Activated naive CD4-positive, alpha-beta T cell (primary cell): ENCODE data around the gene FANCI.
"Not testable (repeated sequence)": the region's sequence is repeated elsewhere in the genome, so short reads cannot be mapped to it uniquely, and the experiment has no call there.

Source experiments
- DNase-seq, 4 experiments: peaks; one replicate each; lab custom pipeline; 2025; lab: John Stamatoyannopoulos, UW

FANCI gene

DNA sequence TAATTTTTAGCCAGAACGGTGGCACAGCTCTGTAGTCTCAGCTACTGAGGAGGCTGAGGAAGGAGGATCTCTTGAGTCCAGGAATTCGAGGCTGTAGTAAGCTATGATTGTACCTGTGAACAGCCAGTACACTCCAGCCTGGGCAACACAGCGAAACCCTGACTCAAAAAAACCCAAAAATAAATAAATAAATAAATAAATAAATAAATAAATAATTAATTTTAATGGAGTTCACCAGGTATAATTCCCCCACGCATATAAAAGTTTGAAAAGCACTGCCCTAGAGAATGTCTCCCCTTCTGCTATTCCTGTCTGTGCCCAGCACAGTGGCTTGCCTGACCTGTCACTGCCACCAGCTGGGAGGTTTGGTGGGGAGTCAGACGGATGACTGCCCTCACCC is 18.2 kb upstream of the FANCI start:
- DNase-seq, result no peak

DNA sequence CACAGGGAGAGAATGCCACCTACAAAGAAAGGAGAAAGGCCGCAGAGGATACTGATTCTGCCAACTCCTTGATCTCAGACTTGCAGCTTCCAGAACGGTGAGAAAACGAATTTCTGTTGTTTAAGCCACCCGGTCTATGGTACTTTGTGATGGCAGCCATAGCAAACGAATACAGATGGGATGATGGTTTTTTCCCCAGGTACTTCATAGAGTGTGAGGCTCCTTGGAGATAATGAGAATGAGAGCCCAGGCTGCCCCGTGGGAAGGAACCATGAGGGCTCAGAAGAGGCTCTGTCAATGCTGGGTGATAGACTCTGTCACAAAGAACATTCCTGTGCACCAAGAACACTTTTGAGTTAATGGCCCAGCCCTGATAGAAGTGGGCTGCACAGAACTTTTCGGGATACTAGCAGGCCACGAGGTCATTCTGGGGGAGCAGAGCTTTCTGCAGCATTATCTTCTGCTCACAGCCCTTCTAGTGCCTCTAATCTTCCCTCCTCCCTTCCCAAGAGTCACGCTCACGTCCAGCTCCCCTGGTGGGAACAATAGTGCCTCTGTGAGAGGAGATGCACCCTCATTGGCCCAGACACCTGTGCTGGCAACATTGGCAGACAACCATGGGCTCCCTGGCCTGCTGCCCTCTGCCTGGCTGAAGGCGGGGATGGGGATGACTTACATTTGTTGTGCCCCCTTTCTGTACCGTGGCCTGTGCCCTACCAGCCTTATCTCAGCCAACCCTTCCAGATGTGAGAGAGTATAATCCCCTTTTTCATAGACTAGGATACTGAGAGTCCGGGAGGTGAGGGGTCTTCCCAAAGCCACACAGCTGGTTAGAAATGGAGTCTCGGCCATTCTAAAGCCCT is 17.2 kb upstream of the FANCI start:
- DNase-seq, result no peak

DNA sequence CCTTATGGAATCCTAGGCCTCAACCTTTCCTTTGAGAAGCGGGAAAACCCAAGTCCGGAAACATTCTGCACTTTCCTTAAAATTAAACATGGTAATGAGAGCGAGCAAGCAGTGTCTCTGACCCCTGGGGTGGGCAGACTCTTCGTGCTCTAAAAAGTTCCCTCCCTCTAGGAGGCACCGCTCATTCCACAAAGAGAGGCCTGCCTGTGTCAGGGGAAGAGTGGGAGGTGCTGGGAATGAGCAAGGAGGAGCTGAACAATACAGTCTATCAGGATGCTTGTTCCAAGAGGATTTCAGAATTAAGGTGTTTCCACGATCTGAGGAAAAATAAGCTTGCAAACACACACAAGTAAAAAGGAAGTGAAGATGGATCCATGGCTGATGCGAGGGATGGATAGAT is 16.4 kb upstream of the FANCI start:
- DNase-seq, result no peak

DNA sequence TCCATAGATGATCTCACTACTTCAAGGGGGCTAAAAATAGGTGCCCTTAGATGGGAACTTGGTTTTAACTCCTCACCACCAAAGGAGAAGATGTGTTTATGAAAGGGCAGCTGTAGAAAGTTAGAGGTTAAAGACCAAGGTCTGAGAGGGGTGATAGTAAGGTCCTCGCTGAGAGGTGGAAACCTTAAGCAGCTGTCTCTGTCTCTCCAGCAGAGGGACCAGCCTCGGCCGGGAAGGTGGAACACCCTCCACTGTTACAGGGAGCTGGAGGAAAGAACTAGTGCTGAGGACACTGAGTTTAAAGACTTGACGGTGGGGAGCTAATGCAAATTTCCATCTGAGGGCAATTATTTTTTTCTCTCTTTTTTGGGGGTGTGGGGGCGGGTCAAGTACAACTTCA is 13.5 kb upstream of the FANCI start:
- DNase-seq, result no peak

DNA sequence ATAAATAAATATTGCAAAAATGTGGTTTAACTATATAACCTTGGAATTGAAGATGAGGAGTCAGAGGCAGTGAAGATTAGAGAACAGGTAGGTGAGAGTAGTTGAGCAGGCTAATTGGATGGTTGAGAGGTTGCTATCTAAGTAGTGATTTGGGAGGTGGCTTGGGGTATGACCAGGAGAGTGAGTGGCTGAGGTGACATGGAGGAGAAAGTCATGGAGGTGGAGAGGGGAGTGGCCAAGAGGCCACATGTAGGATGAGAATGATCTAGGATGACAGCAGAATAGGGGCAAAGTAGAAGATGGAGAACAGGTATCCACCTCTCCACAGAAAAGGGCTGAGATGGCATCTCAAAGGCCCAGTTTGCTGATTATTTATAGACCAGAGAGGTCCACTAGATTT is 11.9 kb upstream of the FANCI start:
- no peak for DNase-seq

DNA sequence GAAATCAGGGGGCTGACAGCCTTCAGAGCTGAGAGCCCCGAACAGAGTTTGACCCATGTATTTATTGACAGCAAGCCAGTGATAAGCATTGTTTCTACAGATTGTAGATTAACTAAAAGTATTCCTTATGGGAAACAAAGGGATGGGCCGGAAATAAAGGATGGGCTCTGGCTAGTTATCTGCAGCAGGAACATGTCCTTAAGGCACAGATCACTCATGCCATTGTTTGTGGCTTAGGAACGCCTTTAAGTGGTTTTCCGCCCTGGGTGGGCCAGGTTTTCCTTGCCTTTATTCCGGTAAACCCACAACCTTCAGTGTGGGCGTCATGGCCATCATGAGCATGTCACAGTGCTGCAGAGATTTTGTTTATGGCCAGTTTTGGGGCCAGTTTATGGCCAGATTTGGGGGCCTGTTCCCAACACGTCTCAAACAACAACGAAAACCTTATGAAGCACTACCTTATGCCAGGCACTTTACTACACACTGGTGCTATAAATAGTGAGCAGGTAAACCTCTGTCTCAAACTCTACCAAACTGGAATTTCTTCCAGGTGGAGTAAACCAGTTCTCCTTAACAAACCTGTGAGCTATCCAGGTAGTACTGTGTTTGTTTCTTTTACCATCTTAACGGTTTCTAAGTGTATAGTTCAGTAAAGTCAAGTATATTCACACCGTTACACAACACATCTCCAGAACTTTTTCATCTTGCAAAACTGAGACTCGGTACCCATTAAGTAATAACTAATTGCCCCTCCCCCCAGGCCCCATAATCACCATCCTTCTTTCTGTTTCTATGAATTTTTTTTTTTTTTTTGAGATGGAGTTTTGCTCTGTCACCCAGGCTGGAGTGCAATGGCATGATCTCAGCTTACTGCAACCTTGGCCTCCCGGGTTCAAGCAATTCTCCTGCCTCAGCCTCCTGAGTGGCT is 3.6 kb upstream of the FANCI start:
- not testable (repeated sequence) for DNase-seq

DNA sequence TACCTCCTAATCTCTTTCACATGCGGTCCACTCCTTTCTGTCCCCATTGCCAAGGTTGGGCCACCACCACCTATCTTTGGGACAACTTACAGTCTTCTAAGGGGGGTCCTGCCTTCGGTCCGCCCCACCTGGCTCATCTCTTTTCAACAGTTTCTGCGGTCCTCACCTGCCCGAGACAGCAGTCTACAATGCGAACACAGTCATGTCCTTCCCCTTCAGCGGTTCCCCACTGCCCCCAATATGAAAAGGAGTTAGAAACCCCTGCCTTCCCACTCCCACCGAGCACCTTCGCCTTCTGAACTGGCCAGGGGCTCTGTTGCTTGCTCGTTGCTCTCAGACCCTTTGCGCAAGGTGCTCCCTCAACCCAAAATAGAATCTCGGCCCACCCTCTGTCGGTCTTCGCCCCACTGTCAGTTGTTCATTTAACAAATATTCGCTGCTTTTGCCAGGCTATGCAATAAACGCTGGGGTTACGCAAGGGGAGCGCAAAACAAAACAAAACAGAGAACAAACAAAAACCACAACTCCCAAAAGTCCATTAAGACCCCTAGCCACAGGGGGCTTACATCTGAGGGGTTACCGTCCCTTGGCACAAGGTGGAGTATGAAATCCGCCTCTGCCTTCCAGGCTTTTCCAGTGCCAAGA is 611 bp upstream of the FANCI start:
- DNase-seq, result no peak

DNA sequence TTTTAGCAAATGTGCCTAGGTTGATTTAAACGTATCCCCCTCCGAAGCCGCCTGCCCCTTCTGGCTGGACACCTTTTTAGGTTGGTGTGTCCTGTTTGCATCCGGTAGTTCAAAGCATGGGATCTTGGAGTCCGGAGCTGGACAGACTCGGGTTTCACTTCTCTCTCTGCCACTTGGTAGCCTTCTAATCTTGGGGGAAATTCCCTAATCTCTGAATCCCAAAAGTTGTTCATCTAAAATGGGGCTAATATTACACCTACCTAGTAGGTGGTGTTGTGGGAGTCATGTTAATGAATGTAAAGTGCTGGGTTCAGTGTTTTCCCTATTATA is 760 bp downstream of the FANCI start:
- DNase-seq, result no peak

DNA sequence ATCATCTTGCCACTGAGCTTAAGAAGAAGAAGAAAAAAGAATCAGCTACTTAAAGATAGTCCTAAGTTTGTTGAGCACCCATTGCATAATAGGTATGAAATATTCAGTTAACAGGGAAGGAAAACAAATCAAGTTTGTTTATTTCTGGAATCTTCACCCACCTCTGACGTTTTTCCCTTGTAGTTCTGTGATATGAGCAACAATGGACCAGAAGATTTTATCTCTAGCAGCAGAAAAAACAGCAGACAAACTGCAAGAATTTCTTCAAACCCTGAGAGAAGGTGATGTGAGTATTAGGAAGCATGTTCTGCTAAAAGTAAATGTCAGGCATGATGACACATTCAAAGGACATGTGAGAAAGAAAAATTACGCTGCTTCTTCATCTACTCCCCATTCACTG is 3.7 kb downstream of the FANCI start:
- no peak for DNase-seq

DNA sequence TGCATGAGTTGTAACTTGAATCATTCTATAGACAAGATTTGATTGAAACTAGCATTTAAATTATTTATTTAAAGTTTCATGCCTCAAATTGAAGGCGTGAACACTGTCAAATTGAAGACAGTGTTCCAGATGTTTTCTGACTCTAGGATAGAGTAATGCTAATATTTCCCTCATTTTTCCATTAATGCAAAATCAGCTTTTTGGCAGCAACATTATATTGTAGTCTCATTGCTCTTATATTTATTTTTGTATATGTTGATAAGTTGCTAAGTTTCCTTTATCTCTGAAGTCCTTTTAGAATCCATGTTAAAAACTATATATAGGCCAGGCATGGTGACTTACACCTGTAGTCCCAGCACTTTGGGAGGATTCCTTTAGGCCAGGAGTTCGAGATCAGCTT is 4.8 kb downstream of the FANCI start:
- no peak for DNase-seq

DNA sequence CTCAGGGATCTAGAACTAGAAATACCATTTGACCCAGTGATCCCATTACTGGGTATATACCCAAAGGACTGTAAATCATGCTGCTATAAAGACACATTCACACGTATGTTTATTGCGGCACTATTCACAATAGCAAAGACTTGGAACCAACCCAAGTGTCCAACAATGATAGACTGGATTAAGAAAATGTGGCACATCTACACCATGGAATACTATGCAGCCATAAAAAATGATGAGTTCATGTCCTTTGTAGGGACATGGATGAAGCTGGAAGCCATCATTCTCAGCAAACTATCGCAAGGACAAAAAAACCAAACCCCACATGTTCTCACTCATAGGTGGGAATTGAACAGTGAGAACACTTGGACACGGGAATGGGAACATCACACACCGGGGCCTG is 6.4 kb downstream of the FANCI start:
- not testable (repeated sequence) for DNase-seq

DNA sequence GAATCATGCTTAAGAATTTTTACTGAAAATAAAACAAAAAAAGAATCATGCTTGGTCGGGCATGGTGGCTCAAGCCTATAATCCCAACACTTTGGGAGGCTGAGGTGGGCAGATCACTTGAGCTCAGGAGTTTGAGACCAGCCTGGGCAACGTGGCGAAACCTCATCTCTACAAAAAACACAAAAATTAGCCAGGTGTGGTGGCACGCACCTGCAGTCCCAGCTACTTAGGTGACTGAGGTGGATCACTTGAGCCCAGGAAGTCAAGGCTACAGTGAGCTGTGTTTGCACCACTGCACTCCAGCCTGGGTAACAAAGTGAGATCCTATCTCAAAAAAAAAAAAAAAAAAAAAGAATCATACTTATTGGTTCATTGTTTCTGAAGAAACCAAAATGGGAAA is 33.5 kb downstream of the FANCI start:
- DNase-seq, result not testable (repeated sequence)

DNA sequence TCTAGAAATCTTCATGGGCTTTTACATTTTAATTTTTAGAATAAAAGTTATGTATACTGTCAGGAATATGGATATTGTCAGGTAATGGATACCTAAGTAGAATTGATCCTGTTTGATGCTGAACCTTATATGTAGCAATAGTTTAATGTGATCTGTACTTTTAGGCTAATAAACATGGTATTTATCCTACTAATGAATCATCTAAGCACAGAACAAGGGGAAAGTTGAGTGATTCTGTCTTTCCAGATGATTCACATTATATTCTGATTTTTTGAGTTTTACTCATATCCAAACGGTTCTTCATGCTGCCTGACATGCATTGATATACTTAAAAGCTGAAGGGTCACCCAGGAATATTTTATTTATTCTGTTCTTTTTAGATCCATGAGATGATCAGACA is 34.5 kb downstream of the FANCI start:
- no peak for DNase-seq

DNA sequence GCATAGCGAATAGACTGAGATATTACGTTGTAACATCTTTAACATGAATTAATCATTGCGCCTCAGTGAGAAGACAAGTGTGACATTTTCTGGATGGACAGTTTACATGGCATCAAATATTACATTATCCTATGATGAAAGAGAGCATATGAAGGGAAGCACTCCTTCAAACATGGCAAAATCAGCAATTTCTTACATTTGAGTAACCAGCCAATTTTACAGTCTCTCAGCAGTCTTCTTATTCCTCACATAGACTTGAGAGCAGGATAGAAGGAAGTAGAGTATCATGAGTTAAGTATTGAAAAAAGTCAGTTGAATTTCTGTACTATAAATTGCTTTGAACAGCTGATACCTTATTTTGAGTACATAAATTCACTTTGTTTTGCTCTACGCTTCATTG is 38.9 kb downstream of the FANCI start:
- DNase-seq, result no peak

DNA sequence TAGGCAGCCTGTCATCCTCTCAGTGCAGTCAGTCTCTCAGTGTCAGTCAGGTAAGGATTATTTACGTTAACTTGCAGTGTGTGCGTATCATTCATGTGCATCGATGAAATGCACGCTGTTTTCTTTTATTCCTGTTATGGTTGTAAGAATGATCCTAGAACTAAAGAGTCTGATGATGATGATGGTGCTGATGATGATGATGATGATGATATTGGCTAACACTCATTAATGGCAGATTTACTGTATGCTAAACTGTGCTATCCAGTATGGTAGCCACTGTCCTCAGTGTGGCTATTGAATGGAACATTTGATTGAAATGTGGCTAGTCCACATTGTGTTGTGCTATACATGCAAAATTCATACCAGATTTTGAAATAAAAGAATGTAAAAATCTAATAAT is 39.4 kb downstream of the FANCI start:
- DNase-seq, result no peak

DNA sequence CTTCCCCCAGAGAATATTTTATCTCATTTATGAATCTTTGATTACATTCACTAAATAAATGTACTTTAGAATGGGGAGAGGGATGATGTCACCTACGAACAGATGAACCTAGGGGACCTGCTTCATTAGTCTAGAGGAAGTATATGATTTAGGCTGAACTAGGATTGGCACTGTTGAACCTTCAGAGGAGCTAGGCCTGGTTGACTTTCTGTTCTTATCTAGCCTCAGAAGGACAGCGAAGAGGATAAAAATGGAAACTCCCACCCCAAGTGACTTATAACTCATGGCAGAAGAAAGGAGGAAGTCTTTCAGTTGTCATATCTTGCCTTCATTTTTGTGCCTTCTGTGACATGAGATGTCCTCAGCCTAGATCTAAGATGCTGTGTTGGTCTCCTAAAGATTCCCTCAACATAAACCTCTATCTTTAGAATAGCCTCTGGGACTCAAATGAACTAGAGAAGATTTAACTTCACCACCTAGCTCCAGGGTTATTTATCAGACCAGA is 48.2 kb downstream of the FANCI start:
- DNase-seq, result no peak

DNA sequence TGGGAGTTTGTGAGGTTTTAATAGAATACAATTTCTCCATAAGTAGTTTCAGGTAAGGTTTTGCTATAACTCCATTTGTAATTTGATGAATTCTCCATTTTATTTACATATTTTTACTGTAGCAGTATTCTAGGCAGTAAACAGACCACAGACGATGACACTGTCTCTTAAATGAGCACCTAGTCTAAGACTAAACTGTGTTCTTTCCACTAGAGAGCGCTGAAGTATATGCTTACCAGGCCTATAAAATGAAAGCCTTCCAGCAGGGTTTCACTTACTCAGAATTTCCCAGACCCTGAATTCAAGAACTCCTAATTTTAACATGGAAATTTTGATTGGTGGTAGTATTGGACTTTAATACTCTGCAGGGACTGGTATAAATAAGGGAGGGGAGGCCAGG is 49.2 kb downstream of the FANCI start:
- no peak for DNase-seq

DNA sequence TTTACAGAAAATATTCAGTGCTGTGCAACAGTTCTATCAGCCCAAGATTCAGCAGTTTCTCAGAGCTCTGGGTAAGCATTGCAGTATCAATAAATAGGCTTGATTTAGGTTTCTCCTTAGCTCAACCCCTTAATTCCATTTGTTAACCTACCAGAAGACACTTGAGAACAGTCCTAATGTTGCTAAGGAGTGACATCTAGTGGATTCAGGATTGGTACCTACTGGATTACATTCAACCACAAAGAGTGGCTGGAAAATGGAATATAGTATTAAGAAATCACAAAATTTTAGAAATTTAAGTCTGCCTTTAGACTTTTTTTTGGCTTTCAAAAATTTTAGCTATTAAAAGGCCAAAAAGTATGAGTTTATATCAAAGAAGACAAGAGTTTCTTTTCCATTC is 56.1 kb downstream of the FANCI start:
- DNase-seq, result no peak

DNA sequence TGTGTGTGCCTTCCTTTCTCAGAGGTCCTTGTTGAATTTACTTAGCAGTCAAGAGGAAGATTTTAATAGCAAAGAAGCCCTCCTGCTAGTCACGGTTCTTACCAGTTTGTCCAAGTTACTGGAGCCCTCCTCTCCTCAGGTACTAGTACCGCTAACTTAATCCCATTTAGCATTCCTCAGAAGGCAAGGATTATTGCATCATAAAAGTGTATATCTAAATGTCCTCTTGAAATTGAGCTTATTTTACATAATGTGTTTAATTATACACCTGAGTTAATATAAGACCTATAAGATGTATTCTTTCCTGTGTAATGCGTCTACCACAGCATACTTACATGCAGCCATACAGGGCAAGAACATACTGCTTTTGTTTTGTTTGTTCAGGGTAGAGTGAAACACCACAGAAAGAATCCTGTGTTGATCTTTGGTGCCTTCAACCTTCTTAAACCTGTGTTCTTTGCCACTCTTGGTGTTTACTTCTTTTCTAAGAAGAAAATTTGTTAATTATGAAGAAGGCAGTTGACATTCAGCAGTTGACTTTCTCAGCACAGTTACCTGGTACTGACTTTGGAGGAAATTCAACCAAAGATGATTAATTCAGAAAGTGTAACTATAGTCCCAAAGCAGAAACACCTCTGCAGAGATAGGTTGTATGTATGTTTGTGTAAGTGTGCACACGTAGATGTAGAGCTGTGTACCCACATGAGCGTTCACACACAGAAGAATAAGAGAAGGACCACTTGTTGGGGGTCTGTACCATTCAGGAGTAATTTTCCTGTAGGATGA is 57.7 kb downstream of the FANCI start:
- no peak for DNase-seq

DNA sequence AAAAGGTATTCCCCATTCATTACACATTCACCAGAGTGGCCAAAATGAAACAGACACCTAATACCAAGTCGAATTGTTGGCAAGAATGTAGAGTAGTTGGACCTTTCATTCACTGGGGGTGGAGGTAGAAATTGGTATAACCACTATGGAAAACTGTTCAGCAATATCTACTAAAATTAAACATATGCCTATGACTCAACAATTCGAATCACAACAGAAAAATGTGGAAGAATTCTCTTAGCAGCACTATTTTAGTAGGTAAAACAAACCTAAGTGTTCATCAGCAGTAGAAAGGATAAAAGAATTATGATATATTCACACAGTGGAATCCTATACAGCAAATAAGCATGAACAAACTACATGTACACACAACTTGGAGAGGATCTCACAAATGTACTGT is 60.2 kb downstream of the FANCI start:
- no peak for DNase-seq

DNA sequence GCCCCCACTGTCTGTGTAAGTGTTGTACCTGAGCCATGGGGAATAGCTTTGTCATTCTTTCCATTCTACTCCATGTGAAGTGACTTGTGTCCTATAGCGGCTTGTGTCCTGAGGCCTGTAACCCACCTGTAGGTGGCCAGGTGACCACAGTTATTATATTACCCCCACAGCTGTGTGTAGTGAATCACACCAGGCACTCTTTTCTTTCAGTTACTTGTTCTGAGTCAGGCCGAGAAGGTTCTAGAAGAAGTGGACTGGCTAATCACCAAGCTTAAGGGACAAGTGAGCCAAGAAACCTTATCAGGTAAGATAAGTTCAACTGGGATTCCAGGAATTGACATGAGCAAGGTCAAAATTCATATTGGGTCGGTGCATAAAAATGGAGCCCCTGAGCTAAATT is 61.6 kb downstream of the FANCI start:
- no peak for DNase-seq

DNA sequence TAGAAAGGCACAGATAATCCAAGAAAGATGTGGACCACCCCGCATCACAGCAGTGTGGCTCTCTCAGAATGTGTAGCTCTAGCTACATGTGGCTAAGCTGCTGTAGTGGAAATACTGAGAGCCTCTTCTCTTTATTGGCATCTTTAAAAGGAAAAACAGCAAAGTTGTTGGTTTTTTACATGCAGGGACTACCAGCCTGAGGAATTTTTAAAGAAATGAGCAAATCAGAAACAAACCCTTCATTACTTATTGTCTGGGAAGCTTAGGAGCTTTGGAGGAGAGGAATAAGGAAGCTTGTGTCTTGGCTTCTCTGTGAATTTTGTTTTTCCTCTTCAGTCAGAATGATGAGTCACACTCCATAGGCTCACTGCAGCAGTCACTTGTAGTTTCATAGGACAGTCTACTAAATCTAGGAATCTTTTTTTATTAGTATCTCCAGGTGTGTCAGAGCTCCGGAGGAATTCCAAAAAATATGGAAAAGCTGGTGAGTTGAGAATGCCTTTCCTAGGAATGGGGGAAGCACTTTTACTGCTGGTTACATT is 63.3 kb downstream of the FANCI start:
- no peak for DNase-seq
